GM18505 (cell line): ENCODE measurements around the gene RFC3.

ENCODE experiments used
- ATAC-seq: cut with Tn5 transposase; IDR thresholded peaks from one replicate; pipeline ENCODE4 v1.9.1; 2021; ENCODE audit not compliant: unreplicated experiment
- POLR2A ChIP-seq: IDR thresholded peaks from 4 replicates; pipeline ENCODE4 v1.6.1; 2011; ENCODE audit warnings: borderline replicate concordance; ENCODE audit not compliant: insufficient read depth, insufficient read length; ENCODE audit errors: extremely low read depth

The RFC3 gene

GRCh38 chr13:33884531-33885220 is 66.7 kb downstream of the RFC3 start:
- no peak for ATAC-seq
- TF ChIP-seq POLR2A, result no peak
